GM18508 (cell line): ENCODE measurements around the gene WASHC1.
"Not testable (repeated sequence)": the region's sequence is repeated elsewhere in the genome, so short reads cannot be mapped to it uniquely, and the experiment has no call there.

Source experiments
- ATAC-seq: cut with Tn5 transposase; IDR thresholded peaks from one replicate; pipeline ENCODE4 v1.9.1; 2021; ENCODE audit warnings: moderate number of reproducible peaks; ENCODE audit not compliant: insufficient read depth, unreplicated experiment

Gene WASHC1

DNA sequence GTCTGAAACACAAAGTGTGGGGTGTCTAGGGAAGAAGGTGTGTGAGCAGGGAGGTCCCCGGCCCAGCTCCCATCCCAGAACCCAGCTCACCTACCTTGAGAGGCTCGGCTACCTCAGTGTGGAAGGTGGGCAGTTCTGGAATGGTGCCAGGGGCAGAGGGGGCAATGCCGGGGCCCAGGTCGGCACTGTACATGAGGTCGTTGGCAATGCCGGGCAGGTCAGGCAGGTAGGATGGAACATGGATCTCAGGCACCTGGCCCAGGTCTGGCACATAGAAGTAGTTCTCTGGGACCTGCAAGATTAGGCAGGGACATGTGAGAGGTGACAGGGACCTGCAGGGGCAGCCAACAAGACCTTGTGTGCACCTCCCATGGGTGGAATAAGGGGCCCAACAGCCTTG is 12.4 kb downstream of the WASHC1 start:
- not testable (repeated sequence) for ATAC-seq

DNA sequence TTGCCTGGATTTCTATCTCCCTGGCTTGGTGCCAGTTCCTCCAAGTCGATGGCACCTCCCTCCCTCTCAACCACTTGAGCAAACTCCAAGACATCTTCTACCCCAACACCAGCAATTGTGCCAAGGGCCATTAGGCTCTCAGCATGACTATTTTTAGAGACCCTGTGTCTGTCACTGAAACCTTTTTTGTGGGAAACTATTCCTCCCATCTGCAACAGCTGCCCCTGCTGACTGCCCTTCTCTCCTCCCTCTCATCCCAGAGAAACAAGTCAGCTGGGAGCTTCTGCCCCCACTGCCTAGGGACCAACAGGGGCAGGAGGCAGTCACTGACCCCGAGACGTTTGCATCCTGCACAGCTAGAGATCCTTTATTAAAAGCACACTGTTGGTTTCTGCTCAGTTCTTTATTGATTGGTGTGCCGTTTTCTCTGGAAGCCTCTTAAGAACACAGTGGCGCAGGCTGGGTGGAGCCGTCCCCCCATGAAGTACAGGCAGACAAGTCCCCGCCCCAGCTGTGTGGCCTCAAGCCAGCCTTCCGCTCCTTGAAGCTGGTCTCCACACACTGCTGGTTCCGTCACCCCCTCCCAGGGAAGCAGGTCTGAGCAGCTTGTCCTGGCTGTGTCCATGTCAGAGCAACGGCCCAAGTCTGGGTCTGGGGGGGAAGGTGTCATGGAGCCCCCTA is 15.0 kb downstream of the WASHC1 start:
- ATAC-seq, result not testable (repeated sequence)

DNA sequence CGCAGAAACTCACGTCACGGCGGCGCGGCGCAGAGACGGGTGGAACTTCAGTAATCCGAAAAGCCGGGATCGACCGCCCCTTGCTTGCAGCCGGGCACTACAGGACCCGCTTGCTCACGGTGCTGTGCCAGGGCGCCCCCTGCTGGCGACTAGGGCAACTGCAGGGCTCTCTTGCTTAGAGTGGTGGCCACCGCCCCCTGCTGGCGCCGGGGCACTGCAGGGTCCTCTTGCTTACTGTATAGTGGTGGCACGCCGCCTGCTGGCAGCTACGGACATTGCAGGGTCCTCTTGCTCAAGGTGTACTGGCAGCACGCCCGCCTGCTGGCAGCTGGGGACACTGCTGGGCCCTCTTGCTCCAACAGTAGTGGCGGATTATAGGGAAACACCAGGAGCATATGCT is 18.1 kb downstream of the WASHC1 start:
- not testable (repeated sequence) for ATAC-seq

DNA sequence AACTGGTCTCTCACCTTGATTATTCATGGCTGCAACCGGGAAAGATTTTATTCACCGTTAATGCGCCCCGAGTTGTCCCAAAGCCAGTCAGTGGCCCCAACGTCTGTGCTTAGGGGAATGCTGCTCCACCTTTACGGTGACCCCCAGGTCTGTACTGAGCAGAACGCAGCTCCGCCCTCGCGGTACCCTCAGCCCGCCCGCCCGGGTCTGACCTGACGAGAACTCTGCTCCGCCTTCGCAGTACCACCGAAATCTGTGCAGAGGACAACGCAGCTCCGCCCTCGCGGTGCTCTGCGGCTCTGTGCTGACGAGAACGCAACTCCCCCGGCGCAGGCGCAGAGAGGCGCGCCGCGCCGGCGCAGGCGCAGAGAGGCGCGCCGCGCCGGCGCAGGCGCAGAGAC is 18.6 kb downstream of the WASHC1 start:
- not testable (repeated sequence) for ATAC-seq

DNA sequence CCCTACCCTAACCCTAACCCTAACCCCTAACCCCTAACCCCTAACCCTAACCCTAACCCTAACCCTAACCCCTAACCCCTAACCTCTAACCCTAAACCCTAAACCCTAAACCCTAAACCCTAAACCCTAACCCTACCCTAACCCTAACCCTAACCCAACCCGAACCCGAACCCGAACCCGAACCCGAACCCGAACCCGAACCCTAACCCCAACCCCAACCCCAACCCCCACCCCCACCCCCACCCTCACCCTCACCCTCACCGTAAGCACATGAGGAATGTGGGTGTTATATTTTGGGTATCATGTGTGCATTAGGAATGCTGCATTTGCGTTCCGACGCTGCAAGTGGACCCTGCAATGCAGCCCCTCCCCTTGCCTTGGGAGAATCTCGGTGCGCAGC is 19.0 kb downstream of the WASHC1 start:
- not testable (repeated sequence) for ATAC-seq
